Raji (cell line): ENCODE data around the gene PIANP.

Experiments
- POLR2A ChIP-seq: IDR thresholded peaks from 2 replicates; pipeline ENCODE4 v1.6.1; 2011; ENCODE audit warnings: low read depth, low read length, control low read depth; ENCODE audit not compliant: insufficient read depth

The PIANP gene, protein sequence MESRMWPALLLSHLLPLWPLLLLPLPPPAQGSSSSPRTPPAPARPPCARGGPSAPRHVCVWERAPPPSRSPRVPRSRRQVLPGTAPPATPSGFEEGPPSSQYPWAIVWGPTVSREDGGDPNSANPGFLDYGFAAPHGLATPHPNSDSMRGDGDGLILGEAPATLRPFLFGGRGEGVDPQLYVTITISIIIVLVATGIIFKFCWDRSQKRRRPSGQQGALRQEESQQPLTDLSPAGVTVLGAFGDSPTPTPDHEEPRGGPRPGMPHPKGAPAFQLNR

DNA sequence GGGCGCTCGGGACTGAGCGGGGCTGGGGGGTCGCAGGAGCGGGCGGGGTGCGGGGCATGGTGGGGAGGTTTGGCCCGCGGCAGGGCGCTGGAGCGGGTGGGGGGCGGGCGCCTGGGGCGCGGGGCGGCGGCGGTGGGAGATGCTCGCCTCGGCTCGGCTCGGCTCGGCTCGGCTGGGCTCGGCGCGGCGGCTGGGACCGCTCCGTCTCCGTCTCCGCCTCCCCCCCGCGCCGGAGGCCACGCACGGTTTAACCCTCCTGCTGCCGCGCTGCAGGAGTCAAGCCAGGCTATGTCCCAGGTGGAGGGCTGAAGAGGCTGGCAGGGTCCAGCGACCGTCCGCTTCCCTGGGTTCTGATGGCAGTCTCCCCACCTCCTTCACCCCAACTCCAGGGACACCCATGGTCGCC, at the start of gene PIANP:
PIANP (minus strand) TSS at position 170 of the 406 bp plus-strand sequence. CDS start 2,754 bp downstream, outside the sequence.
- no peak for TF ChIP-seq POLR2A

DNA sequence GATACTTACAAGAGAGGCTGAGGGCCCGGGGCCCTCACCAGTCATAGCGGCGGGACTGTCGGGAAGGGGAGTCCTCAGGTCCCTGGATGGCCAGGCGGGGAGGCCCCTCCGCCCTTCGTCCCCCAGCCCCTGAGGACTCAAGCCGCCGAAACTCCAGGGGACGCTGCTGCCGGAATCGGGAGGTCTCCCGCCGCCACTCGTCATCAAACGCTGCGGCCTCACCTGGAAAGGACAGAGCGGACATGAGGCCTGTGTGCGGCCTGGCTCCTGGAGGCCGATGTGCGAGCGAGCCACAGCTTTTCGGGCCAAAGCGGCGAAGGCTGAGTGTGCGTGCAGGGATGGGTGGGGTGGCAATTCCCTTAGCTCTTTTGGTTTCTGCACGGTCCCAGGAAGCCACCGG, 48.1 kb upstream of the PIANP start:
- no peak for TF ChIP-seq POLR2A

DNA sequence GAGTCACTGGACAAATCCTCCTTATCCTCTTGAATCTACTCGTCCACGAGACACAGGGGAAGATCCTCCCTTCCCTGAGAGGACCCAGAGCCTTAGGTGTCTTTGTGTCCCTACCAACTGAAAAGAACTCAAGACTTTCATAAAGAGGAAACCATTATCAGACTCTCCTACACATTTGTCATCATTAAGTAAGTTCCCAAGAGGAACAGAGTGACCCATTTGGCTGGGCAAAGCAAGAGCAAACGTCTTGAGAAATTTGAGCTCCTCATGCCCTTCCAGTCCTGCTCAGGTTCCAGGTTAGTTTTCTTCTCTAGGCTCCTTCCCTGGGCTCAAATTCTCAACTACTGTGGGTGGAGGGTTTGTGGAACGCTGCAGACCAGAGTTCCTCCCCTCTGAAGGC, 46.6 kb upstream of the PIANP start:
- TF ChIP-seq POLR2A: no peak

DNA sequence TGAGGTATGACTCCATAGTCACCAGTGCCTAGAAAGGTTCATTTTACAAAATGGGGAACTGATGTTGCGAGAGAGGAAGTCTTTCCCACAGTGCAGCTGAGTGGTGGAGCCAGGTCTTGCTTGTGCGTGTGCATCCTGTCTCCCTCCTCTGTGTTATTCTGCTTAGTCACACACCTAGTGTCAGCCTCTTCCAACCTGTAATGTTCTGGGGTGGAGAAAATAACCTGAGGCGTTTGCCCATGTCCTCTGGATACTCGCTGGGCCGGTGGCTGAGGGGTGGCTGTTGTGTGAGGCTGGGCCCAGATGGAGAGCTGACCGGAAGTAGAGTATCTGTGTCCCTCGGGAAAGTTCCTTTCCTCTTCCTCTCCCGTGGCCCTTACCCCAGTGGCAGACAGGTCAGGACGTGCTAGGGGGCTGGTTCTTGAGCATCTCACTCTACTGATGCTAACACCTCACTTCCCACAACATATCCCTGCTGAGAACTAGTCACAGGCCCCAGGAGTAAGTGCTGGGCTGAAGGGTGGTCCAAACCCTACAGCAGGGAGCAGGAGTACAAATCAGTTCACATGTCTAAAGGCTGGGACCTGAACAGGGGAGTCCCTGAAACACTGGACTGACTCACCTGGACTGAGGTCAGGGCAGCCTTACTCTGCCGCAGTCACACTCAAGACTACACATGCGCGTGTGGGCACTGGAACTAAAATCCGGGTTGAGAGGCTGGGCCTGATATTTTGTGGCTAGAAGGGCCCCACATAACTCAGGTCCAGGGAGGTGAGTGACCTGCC, 45.3 kb upstream of the PIANP start:
- TF ChIP-seq POLR2A: 0 out of 2 replicates have a peak, but pooled peaks have one; percentile 24

DNA sequence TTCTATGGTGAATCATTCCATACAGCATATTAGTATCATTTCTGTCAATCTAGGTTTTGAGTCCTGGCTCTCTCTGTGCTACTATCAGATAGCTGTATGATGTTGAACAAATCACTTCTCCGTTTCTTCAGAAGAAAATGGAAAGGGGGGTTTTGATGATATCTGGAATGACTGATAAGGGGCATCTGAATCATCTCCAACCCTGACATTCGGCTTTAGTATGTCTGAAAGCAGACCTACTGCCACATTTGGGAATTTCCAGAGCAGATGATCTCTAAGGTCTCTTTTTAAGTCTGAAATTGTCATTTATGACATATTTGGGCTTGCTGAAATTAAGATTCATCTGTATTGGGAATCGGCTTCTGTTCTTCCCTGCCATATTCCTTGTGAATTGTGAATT, 42.2 kb upstream of the PIANP start:
- TF ChIP-seq POLR2A: no peak

DNA sequence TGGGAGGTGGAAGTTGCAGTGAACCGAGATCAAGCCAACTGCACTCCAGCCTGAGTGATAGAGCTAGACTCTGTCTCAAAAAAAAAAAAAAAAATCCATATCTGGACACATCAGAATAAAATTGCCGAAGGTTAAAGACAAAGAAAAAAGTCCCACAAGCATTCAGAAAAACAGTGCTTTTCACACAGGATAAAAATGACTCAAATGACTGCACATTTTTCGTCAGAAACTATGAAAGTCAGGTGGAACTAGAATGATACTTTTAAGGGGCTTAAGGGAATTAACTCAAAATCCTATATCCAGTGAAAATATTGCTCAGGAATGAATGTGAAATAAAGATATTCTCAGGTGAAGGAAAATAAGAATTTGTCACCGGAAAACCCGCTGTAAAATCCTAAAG, 36.1 kb upstream of the PIANP start:
- no peak for TF ChIP-seq POLR2A

DNA sequence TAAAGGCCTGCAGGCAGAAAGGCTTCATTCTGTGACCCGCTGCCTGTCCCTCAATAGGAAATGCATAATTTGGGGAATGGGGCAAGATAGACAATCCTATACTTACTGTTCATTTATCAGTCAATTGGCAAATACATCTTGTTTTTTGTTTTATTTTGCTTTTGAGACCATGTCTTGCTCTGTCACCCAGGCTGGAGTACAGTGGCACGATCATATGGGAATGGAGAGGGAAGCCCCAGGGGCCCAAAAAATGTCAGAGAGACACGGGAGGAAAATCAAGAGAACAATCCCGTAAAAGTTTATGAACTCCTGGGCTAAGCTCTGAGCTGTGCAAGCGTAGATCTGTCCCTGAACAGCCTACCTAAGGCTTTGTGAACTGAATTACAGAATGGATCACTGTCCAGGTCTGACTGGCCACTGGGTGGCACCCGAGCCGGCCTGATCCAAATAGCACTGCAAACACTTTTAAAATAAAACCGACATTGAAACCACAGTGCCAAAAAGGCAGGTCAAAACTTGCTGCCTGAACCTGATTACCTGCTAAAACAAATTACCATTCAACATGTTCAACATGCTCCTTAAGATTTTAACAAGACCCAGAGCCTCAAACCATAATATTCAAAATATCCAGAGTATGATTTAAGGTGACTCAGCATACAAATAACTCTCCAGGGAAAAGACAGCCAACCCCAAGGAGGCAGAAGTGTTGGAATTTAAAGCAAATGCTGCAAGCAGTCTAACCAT, 35.0 kb upstream of the PIANP start:
- no peak for TF ChIP-seq POLR2A

DNA sequence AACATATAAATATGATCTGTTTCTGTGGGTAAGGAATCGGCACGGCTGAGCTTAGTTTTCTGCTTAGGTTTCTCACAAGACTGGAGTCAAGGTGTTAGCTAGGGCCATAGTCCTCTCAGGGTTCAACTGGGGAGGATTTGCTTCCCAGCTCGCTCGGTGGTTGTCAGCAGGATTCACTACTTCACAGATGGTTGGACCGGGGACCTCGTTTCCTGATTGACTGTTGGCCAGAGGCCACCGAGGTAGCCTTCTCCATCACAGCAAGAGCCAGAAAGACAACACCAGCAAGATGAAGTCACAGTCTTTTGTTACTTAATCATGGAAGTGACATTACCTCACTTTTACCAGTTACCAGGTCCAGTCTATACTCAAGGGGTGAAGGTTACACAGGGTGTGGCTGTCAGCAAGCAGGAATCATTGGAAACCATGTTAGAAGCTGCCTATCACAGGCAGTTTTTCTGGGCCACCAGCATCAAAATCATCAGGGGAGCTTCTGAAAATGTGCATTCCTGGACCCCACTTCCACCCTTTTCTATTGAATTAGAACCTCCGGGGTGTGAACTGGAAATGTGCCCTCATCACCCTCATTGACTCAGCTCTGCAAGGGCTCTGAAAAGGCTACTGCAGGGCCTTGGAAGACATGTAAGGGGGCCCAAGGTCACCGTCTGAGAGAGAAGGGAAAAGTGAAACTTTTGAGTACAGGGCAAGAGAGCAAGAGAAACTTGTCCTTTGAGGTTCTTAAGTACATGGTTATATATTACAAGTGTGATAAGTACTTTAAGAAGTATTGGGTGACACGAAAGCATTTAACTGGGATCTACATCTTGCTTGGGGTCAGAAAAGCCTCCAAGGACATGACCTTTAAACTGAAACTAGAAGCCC, 34.1 kb upstream of the PIANP start:
- TF ChIP-seq POLR2A: no peak

DNA sequence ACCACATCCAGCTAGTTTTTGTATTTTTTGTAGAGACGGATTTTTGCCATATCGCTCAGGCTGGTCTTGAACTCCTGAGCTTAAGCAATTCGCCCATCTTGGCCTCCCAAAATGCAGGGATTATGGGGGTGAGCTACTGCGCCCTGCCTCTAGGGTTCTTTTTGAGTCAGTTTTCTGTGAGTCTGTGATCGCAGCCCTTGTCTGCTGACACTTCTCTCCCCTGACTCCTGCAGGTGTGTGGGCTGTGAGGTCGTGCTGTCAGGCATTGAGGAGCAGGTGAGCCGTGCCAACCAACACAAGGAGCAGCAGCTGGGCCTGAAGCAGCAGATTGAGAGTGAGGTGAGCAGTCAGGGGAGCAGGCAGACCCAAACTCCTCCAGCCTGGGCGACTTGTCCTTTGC, 29.6 kb upstream of the PIANP start:
- no peak for TF ChIP-seq POLR2A

DNA sequence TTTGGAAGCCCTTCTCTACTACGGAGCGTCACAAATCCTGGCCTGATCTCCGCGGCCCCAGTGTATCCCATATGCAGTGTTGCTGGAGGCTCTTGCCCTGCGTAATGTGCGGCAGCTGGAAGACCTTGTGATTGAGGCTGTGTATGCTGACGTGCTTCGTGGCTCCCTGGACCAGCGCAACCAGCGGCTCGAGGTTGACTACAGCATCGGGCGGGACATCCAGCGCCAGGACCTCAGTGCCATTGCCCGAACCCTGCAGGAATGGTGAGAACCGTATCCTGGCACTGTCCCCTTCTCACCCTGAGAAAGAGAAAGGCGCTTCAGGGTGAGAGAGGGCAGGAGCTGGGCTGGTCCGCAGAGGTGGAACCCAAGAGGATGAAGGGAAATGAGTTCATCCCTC, 28.6 kb upstream of the PIANP start:
- no peak for TF ChIP-seq POLR2A

DNA sequence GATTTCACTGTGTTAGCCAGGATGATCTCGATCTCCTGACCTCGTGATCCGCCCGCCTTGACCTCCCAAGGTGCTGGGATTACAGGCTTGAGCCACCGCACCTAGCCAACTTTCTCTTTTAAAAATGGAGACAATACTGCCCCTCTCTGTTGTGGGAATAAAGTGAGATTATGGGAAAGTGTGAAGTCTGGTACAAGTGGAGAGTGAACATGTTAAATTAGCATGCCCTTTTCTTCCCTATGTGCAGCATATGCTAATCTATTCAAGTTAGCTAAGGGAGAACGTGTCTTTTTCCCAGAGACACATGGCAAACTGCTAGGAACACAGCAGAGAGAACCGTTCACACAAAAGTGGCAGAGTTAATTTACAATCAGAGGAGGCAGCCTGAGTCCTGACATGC, 24.7 kb upstream of the PIANP start:
- no peak for TF ChIP-seq POLR2A

DNA sequence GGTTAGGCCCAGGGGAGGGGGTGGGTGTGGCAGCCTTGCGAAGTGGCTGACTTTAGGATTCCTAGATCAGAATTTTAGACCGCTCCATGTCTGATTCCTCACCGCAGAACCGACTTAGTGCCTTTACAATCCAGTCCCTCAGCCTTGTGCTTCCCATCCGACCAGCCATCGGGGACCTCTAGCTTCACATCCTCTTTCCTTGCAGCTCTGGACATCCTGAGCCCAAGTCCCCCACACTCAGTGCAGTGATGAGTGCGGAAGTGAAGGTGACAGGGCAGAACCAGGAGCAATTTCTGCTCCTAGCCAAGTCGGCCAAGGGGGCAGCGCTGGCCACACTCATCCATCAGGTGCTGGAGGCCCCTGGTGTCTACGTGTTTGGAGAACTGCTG, 23.8 kb upstream of the PIANP start:
- TF ChIP-seq POLR2A: no peak

DNA sequence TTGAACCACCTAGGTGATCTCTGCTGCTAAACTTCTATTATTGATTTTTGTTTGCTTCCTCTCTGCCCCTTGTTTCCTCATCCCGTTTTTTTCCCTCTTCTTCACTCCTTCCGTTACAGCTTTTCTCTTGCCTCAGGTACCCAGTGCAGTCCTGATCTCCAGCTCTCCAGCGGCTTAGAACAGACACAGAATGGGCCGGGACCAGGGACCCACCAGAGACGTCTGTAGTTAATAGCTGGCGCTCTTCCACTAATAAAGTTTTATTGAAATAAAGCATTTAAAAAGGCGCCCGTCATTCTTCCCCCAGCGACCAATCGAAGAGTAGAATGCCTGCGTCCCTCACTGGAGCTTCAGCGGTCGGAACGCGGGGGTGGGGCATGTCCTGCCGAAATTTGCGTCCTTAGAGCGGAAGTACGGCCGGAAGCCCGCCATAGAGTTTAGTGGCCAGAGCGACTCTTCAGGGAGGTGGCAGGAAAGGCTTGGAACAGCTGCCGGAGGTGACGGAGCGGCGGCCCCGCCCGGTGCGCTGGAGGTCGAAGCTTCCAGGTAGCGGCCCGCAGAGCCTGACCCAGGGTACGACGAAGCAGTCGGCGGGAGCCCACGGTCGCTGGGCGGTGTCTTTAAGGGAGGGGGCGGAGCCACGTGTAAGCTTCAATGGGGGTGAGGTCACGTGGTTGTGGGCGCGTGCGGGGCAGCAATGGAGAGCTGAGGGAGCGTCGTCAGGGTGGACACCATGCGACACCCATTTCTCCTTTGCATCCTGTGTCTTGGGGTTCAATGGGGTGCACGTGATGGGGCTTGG, 23.2 kb upstream of the PIANP start, which contains the start of gene COPS7A:
COPS7A (plus strand) TSS at position 440 of the 802 bp plus-strand sequence. CDS start 611 bp downstream, outside the sequence.
- peak; percentile 88 for TF ChIP-seq POLR2A

DNA sequence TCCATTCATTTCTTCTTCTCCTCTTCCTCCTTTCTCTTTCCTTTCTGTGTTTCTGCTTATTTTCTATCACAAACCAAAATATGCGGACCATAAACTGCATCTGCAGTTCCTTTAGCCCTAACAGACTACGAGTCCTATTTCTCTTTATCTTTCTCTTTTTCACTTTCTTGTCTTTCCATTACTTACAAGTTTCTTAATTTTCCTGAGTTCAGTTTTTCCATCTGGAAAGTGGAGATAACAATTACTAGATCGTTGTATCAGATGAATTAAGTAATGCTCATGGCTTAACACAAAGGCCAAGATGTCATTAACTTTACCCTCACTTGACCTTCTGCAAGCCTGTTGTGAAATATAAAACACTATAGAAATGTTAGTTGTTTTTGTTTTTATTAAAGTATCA, 22.2 kb upstream of the PIANP start:
- TF ChIP-seq POLR2A: no peak

DNA sequence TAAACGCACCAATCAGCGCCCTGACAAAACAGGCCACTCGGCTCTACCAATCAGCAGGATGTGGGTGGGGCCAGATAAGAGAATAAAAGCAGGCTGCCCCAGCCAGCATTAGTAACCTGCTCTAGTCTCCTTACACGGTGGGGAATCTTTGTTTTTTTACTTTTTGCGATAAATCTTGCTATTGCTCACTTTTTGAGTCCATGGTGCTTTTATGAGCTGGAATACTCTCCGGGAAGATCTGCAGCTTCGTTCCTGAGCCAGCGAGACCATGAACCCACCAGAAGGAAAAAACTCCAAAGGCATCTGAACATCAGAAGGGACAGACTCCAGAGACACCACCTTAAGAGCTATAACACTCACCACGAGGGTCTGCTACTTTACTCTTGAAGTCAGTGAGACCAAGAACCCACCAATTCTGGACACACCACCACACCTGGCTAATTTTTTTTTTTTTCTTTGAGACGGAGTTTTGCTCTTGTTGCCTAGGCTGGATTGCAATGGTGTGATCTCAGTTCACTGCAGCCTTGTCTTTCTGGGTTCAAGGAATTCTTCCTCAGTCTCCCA, 16.3 kb upstream of the PIANP start:
- TF ChIP-seq POLR2A: peak; percentile 16; the same call in 1 of the 2 replicates
